HL-60 (cell line): Measurements from ENCODE around the gene MRM2.

Source experiments
- GABPA ChIP-seq: IDR thresholded peaks from 2 replicates; pipeline ENCODE4 v1.6.1; 2012; ENCODE audit warnings: low read depth
- POLR2AphosphoS5 ChIP-seq: IDR thresholded peaks from 2 replicates; pipeline ENCODE4 v1.6.1; 2012; ENCODE audit warnings: low read depth
- TF ChIP-seq, protein P1 (sequence below): IDR thresholded peaks from one replicate; pipeline ENCODE4 v1.5.1; 2011; ENCODE audit warnings: low read length, control low read depth, inconsistent platforms; ENCODE audit not compliant: insufficient read depth
- TF ChIP-seq, protein P2 (sequence below): IDR thresholded peaks from 2 replicates; pipeline ENCODE4 v1.6.1; 2012; ENCODE audit warnings: low read depth; ENCODE audit not compliant: insufficient replicate concordance

DNA sequence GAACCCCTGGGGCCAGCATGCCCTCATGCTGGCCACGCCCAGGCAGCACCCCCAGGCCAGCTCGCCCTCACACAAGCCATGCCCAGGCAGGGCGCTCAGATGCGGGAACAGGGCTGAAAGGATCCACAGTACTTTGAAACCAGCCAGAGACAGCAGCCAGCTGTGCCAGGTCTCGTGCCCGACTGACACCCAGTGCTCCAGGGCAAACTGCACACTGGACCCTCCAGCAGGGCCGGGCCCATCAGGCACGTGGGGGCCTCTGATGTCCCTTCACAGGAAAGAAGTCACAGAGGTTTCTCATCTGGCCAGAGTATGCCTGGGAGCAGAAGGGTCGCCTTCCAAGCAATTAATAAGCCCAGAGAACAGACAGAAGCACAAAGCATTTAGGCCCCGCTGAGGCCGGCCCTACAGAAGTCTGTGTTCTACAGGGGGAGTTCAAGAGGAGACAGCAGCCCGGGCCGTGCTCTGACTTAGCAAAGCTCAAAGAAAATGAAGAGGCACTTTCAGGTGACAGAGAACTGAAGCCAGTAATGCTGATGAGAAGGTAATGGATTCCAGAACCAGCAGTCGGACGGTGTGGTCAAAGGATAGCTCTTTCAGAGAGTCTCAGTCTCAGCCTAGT lies 30.6 kb downstream of the MRM2 start:
- no peak for TF ChIP-seq POLR2AphosphoS5
- TF ChIP-seq, protein P1, sequence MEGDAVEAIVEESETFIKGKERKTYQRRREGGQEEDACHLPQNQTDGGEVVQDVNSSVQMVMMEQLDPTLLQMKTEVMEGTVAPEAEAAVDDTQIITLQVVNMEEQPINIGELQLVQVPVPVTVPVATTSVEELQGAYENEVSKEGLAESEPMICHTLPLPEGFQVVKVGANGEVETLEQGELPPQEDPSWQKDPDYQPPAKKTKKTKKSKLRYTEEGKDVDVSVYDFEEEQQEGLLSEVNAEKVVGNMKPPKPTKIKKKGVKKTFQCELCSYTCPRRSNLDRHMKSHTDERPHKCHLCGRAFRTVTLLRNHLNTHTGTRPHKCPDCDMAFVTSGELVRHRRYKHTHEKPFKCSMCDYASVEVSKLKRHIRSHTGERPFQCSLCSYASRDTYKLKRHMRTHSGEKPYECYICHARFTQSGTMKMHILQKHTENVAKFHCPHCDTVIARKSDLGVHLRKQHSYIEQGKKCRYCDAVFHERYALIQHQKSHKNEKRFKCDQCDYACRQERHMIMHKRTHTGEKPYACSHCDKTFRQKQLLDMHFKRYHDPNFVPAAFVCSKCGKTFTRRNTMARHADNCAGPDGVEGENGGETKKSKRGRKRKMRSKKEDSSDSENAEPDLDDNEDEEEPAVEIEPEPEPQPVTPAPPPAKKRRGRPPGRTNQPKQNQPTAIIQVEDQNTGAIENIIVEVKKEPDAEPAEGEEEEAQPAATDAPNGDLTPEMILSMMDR, result no peak
- TF ChIP-seq, protein P2, sequence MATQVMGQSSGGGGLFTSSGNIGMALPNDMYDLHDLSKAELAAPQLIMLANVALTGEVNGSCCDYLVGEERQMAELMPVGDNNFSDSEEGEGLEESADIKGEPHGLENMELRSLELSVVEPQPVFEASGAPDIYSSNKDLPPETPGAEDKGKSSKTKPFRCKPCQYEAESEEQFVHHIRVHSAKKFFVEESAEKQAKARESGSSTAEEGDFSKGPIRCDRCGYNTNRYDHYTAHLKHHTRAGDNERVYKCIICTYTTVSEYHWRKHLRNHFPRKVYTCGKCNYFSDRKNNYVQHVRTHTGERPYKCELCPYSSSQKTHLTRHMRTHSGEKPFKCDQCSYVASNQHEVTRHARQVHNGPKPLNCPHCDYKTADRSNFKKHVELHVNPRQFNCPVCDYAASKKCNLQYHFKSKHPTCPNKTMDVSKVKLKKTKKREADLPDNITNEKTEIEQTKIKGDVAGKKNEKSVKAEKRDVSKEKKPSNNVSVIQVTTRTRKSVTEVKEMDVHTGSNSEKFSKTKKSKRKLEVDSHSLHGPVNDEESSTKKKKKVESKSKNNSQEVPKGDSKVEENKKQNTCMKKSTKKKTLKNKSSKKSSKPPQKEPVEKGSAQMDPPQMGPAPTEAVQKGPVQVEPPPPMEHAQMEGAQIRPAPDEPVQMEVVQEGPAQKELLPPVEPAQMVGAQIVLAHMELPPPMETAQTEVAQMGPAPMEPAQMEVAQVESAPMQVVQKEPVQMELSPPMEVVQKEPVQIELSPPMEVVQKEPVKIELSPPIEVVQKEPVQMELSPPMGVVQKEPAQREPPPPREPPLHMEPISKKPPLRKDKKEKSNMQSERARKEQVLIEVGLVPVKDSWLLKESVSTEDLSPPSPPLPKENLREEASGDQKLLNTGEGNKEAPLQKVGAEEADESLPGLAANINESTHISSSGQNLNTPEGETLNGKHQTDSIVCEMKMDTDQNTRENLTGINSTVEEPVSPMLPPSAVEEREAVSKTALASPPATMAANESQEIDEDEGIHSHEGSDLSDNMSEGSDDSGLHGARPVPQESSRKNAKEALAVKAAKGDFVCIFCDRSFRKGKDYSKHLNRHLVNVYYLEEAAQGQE, result no peak
- TF ChIP-seq GABPA, result no peak
